HUES64 (cell line): Measurements from ENCODE around the gene FREM2.

Experiments
- H3K27ac ChIP-seq: 2 replicates; pipeline ENCODE4 v1.7.0; 2013; ENCODE audit warnings: low read depth, low read length, inconsistent platforms
- H3K27me3 ChIP-seq: 2 replicates; pipeline ENCODE4 v1.6.1; 2013; ENCODE audit warnings: mild to moderate bottlenecking, low read length; ENCODE audit not compliant: insufficient read depth
- H3K36me3 ChIP-seq: 2 replicates; pipeline ENCODE4 v1.6.1; 2013; ENCODE audit warnings: mild to moderate bottlenecking, low read length; ENCODE audit not compliant: insufficient read depth
- H3K4me1 ChIP-seq: 2 replicates; pipeline ENCODE4 v1.6.1; 2013; ENCODE audit warnings: mild to moderate bottlenecking, low read length, moderate library complexity; ENCODE audit not compliant: insufficient read depth
- H3K4me3 ChIP-seq: 2 replicates; pipeline ENCODE4 v1.5.1; 2013; ENCODE audit warnings: mild to moderate bottlenecking, low read length, moderate library complexity
- H3K9ac ChIP-seq: 2 replicates; pipeline ENCODE4 v1.6.1; 2013; ENCODE audit warnings: mild to moderate bottlenecking, low read depth, low read length
- H3K9me3 ChIP-seq: 2 replicates; pipeline ENCODE4 v1.6.1; 2013; ENCODE audit warnings: low read depth, low read length; ENCODE audit not compliant: insufficient read depth
- WGBS: fragments of 150-250, 120-280 bp; methylation state at CpG from one replicate; pipeline ENCODE4 v1.1.7; 2013; ENCODE audit warnings: missing lambda C conversion rate; 5-methylcytosine and 5-hydroxymethylcytosine counted together

The FREM2 gene

GRCh38 chr13:38687246-38688229 lies 661 bp downstream of the FREM2 start:
- Histone ChIP-seq H3K9ac (peak overlapping the region; percentile 29; the same call in 1 of the 2 replicates), H3K36me3 (peaks cover 26% of the 10 kb centered on the region), H3K9me3 (no peaks in the 10 kb centered on the region), H3K4me3 (peak overlapping the region; percentile 70), H3K27ac (peak overlapping the region; percentile 20; the same call in 1 of the 2 replicates), H3K27me3 (peaks cover 19% of the 10 kb centered on the region), H3K4me1 (no peaks in the 10 kb centered on the region)
- WGBS: 1% methylated on average over 80 of the region's 80 CpGs

- Histone ChIP-seq H3K4me3 (peak overlapping the region; percentile 70; the same call in 1 of the 2 replicates), H3K27me3 (peaks cover 19% of the 10 kb centered on the region), H3K36me3 (peaks cover 26% of the 10 kb centered on the region), H3K9ac (no peak overlapping the region), H3K9me3 (no peaks in the 10 kb centered on the region), H3K27ac (no peak overlapping the region), H3K4me1 (peaks cover 4% of the 10 kb centered on the region; the same call in 1 of the 2 replicates)
- WGBS: 96% methylated on average over 12 of the region's 12 CpGs
These were observed 1.8 kb downstream of the FREM2 start for GRCh38 chr13:38688674-38689073.

DNA sequence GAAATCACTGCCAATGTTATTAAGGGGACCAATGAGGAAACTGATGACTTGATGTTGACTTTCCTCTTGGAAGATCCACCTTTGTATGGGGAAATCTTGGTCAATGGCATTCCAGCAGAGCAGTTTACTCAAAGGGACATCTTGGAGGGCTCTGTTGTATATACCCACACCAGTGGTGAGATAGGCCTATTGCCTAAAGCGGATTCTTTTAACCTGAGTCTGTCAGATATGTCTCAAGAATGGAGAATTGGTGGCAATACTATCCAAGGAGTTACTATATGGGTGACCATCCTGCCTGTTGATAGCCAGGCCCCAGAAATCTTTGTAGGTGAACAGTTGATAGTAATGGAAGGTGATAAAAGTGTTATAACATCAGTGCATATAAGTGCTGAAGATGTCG lies 3.4 kb downstream of the FREM2 start:
- Histone ChIP-seq H3K27ac (no peak overlapping the region), H3K9ac (no peak overlapping the region), H3K36me3 (peaks cover 26% of the 10 kb centered on the region), H3K4me1 (peaks cover 4% of the 10 kb centered on the region; the same call in 1 of the 2 replicates), H3K9me3 (no peaks in the 10 kb centered on the region), H3K4me3 (no peak overlapping the region), H3K27me3 (peaks cover 19% of the 10 kb centered on the region)
- WGBS: 90% methylated on average over 2 of the region's 2 CpGs

DNA sequence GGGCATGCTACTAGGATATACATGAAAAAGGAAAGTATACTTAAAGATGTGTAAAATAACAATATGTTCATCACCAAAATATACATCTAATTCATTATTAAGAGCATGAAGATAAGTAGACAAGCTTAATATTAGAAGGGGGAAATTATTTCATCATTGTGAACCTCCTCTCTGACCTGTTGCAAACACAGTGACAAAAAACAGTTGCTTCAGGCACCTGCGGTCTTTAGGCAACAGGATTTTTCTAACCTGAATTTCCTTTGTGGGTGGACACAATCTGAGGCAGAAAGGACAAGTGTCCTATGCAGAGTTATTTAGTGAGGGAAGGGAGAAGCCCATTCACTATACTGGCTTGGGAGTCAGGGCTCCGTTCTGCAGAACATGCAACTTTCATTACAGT lies 6.3 kb downstream of the FREM2 start:
- WGBS: 95% methylated on average over 2 of the region's 2 CpGs
- peaks cover 26% of the 10 kb centered on the region for H3K36me3 ChIP-seq
- H3K9me3 ChIP-seq: no peaks in the 10 kb centered on the region

DNA sequence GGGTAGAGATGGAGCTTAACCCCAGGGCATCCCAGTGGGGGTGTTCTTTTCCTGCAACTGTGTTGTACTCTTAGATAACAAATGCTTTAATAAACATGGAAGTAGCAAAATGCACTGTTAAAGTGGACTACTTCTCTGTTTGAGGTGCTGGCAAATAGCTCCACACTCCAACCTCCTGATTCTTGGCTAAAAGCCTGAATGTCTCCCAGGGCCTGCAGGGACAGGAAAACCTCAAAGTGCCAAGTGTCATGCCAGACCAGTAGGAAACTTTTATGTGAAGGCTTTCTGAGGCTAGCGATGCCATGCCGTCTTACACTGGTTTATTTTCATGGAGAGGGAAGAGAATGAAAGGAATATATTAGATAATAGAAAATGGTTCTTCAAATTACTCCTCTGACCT lies 6.8 kb downstream of the FREM2 start:
- H3K9me3 ChIP-seq: no peaks in the 10 kb centered on the region
- H3K4me3 ChIP-seq: peak overlapping the region; percentile 5; the same call in 1 of the 2 replicates
- H3K27ac ChIP-seq: no peak overlapping the region
- peaks cover 26% of the 10 kb centered on the region for H3K36me3 ChIP-seq
- H3K4me1 ChIP-seq: peaks cover 4% of the 10 kb centered on the region; the same call in 1 of the 2 replicates
- H3K27me3 ChIP-seq: peaks cover 7% of the 10 kb centered on the region
- H3K9ac ChIP-seq: no peak overlapping the region
- WGBS: 94% methylated on average over 2 of the region's 2 CpGs

More for the DNA sequence above, 6.3 kb downstream of the FREM2 start:
- peaks cover 4% of the 10 kb centered on the region; the same call in 1 of the 2 replicates for H3K4me1 ChIP-seq
- H3K4me3 ChIP-seq: peak overlapping the region; percentile 5; the same call in 1 of the 2 replicates
- H3K27me3 ChIP-seq: peaks cover 12% of the 10 kb centered on the region
- no peak overlapping the region for H3K9ac ChIP-seq
- H3K27ac ChIP-seq: no peak overlapping the region

GRCh38 chr13:38697197-38697596 lies 10.3 kb downstream of the FREM2 start:
- 100% methylated on average over 1 of the region's 1 CpG for WGBS
- H3K27ac ChIP-seq: no peak overlapping the region
- H3K4me3 ChIP-seq: no peak overlapping the region
- H3K27me3 ChIP-seq: no peaks in the 10 kb centered on the region
- peaks cover 14% of the 10 kb centered on the region for H3K4me1 ChIP-seq
- peaks cover 2% of the 10 kb centered on the region; the same call in 1 of the 2 replicates for H3K36me3 ChIP-seq
- no peak overlapping the region for H3K9ac ChIP-seq
- no peaks in the 10 kb centered on the region for H3K9me3 ChIP-seq

- H3K27me3 ChIP-seq: no peaks in the 10 kb centered on the region
- 89% methylated on average over 1 of the region's 2 CpGs for WGBS
- no peak overlapping the region for H3K4me3 ChIP-seq
- peaks cover 18% of the 10 kb centered on the region for H3K4me1 ChIP-seq
- H3K9me3 ChIP-seq: no peaks in the 10 kb centered on the region
- no peak overlapping the region for H3K27ac ChIP-seq
- H3K36me3 ChIP-seq: no peaks in the 10 kb centered on the region
- no peak overlapping the region for H3K9ac ChIP-seq
These were observed 10.9 kb downstream of the FREM2 start for GRCh38 chr13:38697628-38698333.

- H3K4me1 ChIP-seq: peaks cover 14% of the 10 kb centered on the region; the same call in 1 of the 2 replicates
- H3K27ac ChIP-seq: no peak overlapping the region
- H3K4me3 ChIP-seq: no peak overlapping the region
- no peaks in the 10 kb centered on the region for H3K9me3 ChIP-seq
- H3K27me3 ChIP-seq: no peaks in the 10 kb centered on the region
- 100% methylated on average over 1 of the region's 2 CpGs for WGBS
- no peaks in the 10 kb centered on the region for H3K36me3 ChIP-seq
- H3K9ac ChIP-seq: no peak overlapping the region
These were observed 13.2 kb downstream of the FREM2 start for GRCh38 chr13:38700051-38700450.

DNA sequence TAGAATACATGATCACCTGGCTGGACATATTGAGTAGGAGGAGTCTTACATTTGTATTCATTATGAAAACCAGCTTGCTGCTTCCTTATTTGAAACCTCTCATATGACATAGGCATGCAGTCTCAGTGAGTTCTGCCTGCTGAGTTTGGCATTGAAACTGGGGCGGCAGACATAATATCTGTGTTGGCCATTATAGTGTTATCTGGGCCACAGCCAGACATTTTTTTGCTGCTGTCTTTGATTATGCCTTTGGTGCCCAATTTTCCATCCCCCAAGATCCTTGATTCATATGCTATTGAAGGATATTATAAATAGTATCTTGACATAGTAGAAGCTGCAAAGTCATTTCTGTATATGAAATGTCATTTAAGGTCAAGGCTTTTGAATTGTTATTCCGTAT lies 15.8 kb downstream of the FREM2 start:
- Histone ChIP-seq H3K36me3 (no peaks in the 10 kb centered on the region), H3K27ac (no peak overlapping the region), H3K4me1 (peaks cover 14% of the 10 kb centered on the region; the same call in 1 of the 2 replicates), H3K9me3 (no peaks in the 10 kb centered on the region), H3K4me3 (no peak overlapping the region), H3K27me3 (no peaks in the 10 kb centered on the region), H3K9ac (no peak overlapping the region)
- WGBS: 100% methylated on average over 1 of the region's 2 CpGs

DNA sequence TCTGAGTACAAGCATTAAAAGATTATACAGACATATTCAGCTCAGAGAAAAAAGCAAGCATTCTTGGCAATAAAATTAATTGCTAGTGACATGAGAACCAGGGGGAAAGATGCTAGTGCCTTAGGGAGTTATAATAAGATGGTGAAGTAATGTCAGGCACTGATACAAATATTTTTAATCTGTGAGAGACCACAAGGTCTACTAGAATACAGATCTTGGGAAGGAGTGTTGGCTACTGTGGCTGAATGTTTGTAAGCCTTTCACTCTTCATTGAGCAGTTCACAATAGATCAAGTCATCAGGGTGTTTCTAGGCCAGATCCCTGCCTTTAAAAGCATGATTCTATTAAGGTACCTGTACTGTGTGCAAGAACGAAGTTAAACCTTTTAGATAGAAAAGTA lies 16.4 kb downstream of the FREM2 start:
- no CpG with 5 or more reads among the region's 1 CpG for WGBS
- Histone ChIP-seq H3K36me3 (no peaks in the 10 kb centered on the region), H3K27ac (no peak overlapping the region), H3K9ac (no peak overlapping the region), H3K9me3 (no peaks in the 10 kb centered on the region), H3K4me3 (no peak overlapping the region), H3K27me3 (no peaks in the 10 kb centered on the region), H3K4me1 (peaks cover 14% of the 10 kb centered on the region; the same call in 1 of the 2 replicates)

GRCh38 chr13:38705365-38705764 lies 18.5 kb downstream of the FREM2 start:
- Histone ChIP-seq H3K4me3 (no peak overlapping the region), H3K9me3 (no peaks in the 10 kb centered on the region), H3K36me3 (no peaks in the 10 kb centered on the region), H3K27me3 (no peaks in the 10 kb centered on the region), H3K4me1 (peaks cover 14% of the 10 kb centered on the region; the same call in 1 of the 2 replicates), H3K9ac (no peak overlapping the region), H3K27ac (no peak overlapping the region)
- 99% methylated on average over 5 of the region's 5 CpGs for WGBS
